Measurements from ENCODE around the gene PHACTR4. TPM values are rescaled to one million over a fixed set of nuclear protein-coding genes. Genes with fewer than 3 reads are reported as not detected.

PHACTR4 gene
- total RNA-seq, 1 donor from 2014 or later, result 31.3 TPM

DNA sequence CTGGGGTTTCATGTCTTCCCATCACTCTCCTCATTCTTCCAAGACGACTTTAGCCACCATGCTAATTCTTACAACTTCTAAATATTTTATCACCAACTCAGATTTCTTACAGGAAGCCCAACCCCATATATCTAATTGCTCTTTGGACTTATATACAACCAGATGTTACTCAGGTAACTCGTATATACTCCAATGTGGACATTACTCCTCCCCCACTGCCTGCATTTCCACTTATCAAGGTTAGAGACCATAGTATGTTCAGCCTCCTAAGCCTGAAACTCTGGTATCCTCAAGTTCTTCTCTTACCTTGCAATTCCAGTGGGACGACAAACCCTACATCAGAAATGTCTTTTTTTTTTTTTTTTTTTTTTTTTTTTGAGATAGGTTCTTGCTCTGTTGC, 133.6 kb downstream of the PHACTR4 start:
- H3K36me3 ChIP-seq (ENCODE audit: control insufficient read depth, insufficient read depth, low read length), result no peaks in the 10 kb centered on the region
- TF ChIP-seq, protein P1, sequence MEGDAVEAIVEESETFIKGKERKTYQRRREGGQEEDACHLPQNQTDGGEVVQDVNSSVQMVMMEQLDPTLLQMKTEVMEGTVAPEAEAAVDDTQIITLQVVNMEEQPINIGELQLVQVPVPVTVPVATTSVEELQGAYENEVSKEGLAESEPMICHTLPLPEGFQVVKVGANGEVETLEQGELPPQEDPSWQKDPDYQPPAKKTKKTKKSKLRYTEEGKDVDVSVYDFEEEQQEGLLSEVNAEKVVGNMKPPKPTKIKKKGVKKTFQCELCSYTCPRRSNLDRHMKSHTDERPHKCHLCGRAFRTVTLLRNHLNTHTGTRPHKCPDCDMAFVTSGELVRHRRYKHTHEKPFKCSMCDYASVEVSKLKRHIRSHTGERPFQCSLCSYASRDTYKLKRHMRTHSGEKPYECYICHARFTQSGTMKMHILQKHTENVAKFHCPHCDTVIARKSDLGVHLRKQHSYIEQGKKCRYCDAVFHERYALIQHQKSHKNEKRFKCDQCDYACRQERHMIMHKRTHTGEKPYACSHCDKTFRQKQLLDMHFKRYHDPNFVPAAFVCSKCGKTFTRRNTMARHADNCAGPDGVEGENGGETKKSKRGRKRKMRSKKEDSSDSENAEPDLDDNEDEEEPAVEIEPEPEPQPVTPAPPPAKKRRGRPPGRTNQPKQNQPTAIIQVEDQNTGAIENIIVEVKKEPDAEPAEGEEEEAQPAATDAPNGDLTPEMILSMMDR (IDR thresholded peaks at IDR 0.05; ENCODE audit: insufficient read depth, low read length, poor library complexity, severe bottlenecking), result no peak
- DNase-seq (ENCODE audit: low read depth), result no peak
- no peaks in the 10 kb centered on the region for H3K27me3 ChIP-seq (ENCODE audit: control insufficient read depth, insufficient read depth, low read length)
- H3K4me3 ChIP-seq (ENCODE audit: low read depth, low read length), result no peak overlapping the region

DNA sequence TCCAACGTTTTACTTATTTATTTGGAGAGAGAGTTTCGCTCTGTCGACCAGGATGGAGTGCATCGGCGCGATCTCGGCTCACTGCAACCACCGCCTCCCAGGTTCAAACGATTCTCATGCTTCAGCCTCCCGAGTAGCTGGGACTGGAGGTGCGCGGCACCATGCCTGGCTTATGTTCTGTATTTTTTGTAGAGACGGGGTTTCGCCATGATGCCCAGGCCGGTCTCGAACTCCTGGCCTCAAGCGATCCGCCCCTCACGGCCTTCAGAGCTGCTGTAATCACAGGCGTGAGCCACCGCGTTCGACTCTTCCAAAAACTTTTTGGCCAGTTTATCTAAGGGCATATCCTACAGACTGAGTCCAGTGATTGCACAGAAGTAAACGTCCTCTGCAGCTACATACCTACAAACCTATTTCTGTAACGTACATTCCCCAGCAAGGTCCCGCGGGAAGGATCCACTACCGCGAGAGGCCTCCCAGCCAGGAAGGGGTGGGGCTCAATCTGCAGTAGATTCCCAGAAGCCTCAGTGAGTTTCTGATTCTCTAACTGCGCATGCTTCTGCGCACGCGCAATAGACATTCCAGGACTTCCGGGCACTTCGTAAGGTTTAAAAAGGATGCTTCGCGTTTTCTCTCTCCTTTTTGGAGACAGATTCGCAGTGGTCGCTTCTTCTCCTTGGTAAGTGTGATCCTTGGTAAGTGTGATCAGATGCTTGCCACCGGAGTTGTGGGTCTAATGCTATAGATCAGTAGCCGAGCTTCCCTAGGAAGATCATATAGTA, 136.1 kb downstream of the PHACTR4 start, which contains the start of gene RCC1:
TSS of gene RCC1 (plus strand) at position 638 of the 782 bp plus-strand sequence. CDS start 23,824 bp downstream, outside the sequence.
- Histone ChIP-seq H3K36me3 (ENCODE audit: control insufficient read depth, insufficient read depth, low read length) (peaks cover 5% of the 10 kb centered on the region), H3K4me3 (ENCODE audit: low read depth, low read length) (peak within 1 kb of the TSS; percentile 81), H3K27me3 (ENCODE audit: control insufficient read depth, insufficient read depth, low read length) (no peaks in the 10 kb centered on the region)
- TF ChIP-seq, protein P1 (IDR thresholded peaks at IDR 0.05; ENCODE audit: insufficient read depth, low read length, poor library complexity, severe bottlenecking), result no peak
- DNase-seq (ENCODE audit: low read depth), result peak; percentile 93

DNA sequence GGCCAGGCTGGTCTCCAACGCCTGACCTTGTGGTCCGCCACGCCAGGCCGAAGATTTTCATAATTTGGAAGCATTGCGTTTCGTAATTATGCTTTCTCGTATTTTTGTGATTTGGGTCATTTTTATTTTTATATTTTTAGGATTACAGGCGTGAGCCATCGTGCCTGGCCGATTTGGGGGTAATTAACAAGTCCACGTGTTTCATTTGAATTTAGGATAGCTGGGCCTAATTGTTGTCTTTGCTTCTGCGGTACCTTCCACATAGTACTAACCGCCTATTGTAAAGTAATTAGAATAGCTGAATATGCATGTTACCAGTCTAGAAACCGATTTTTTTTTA, 137.3 kb downstream of the PHACTR4 start:
- DNase-seq (ENCODE audit: low read depth), result no peak
- peaks cover 5% of the 10 kb centered on the region for H3K36me3 ChIP-seq (ENCODE audit: control insufficient read depth, insufficient read depth, low read length)
- H3K4me3 ChIP-seq (ENCODE audit: low read depth, low read length), result peak overlapping the region; percentile 81
- TF ChIP-seq, protein P1 (IDR thresholded peaks at IDR 0.05; ENCODE audit: insufficient read depth, low read length, poor library complexity, severe bottlenecking), result no peak
- no peaks in the 10 kb centered on the region for H3K27me3 ChIP-seq (ENCODE audit: control insufficient read depth, insufficient read depth, low read length)

DNA sequence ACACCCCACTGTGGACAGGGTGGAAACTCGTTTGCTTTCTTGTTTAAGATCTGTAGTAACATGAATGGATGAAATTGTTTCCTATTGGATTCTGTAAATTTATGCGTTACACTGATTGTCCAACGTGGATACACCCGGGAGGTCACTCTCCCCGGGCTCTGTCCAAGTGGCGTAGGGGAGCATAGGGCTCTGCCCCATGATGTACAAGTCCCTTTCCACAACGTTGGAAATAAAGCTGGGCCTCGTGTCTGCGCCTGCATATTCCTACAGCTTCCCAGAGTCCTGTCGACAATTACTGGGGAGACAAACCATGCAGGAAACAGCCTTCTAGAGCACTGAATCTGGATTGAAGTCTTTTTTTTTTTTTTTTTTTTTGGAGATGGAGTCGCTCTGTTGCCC, 137.7 kb downstream of the PHACTR4 start:
- DNase-seq (ENCODE audit: low read depth), result no peak
- Histone ChIP-seq H3K27me3 (ENCODE audit: control insufficient read depth, insufficient read depth, low read length) (no peaks in the 10 kb centered on the region), H3K4me3 (ENCODE audit: low read depth, low read length) (peak overlapping the region; percentile 81), H3K36me3 (ENCODE audit: control insufficient read depth, insufficient read depth, low read length) (peaks cover 5% of the 10 kb centered on the region)
- TF ChIP-seq, protein P1 (IDR thresholded peaks at IDR 0.05; ENCODE audit: insufficient read depth, low read length, poor library complexity, severe bottlenecking), result no peak

DNA sequence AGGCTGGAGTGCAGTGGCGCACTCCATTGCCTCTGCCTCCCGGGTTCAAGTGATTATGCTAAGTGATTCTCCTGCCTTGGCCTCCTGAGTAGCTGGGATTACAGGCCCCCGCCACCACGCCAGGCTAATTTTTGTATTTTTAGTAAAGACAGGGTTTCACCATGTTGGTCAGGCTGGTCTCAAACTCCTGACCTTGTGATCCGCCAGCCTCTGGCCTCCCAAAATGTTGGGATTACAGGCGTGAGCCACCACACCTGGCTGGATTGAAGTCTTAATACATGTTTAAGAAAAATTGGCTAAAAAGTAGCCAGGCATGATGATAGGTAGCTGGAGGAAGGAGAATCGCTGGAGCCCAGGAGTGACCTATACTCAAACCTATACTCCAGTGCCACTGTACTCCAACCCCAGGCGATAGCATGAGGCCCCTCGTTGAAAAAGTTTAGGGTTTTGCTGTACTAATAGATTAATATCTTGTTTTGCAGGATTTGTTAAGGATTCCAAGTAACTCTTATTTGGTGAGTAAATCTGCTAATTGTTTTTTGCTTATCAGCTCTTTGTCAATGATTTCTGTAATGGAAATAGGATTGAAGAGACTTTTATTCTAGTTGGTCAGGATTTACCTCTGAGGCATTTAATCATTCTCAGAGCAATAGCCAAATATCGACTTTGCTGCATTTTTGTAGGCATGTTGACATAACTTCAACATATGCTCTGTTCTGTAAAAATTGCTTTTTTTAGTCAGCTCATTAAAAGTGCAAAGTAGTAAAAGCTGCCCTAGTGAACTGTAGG, 138.3 kb downstream of the PHACTR4 start:
- no peaks in the 10 kb centered on the region for H3K27me3 ChIP-seq (ENCODE audit: control insufficient read depth, insufficient read depth, low read length)
- no peak for DNase-seq (ENCODE audit: low read depth)
- H3K4me3 ChIP-seq (ENCODE audit: low read depth, low read length), result peak overlapping the region; percentile 81
- TF ChIP-seq, protein P1 (IDR thresholded peaks at IDR 0.05; ENCODE audit: insufficient read depth, low read length, poor library complexity, severe bottlenecking), result no peak
- peaks cover 5% of the 10 kb centered on the region for H3K36me3 ChIP-seq (ENCODE audit: control insufficient read depth, insufficient read depth, low read length)
